Fibroblast of gingiva (primary cell): Measurements from ENCODE around the gene SOCS4.
A peak's percentile ranks its signal among the peaks of the same experiment; 100 is the strongest.

ENCODE experiments used
- DNase-seq: peaks from one replicate; pipeline ENCODE4 v3.0.0-alpha.2; 2011; ENCODE audit warnings: low read depth

The SOCS4 gene

DNA sequence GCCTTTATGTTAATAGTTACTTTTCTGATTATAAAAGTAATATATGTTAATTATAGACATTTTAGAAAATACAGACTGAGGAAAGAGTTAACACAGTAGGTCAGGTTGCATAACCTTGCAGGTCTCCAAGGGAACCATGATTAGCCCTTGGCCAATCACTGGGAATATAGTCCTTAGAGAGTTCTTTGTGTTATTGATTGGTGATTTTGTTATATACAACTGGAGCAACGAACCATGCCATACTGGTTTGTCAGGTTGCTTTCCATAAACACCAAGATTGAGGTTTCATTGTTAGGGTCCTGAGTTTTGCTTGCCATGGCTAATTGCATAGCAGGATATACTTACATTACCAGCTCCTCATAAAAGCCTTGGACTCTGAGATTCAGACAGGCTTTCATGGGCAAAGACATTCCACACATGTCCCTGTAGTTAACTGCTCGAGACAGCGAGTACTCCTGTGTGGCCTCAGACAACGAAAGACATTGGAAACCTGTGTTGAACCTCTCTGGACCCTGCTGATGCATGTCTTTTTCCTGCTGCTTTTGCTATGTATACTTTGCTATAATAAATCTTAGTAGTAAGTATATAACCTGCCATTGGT is 58.1 kb downstream of the SOCS4 start:
- DNase-seq, result no peak

DNA sequence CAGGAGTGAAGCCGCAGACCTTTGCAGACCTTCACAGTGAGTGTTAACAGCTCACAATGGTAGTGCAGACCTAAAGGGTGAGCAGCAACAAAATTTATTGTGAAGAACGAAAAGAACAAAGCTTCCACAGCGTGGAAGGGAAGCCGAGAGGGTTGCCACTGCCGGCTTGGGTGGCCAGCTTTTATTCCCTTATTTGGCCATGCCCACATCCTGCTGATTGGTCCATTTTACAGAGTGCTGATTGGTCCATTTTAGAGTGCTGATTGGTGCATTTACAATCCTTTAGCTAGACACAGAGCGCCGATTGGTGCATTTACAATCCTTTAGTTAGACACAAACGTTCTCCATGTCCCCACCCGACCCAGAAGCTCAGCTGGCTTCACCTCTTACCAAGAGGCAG is 59.9 kb downstream of the SOCS4 start:
- no peak for DNase-seq

DNA sequence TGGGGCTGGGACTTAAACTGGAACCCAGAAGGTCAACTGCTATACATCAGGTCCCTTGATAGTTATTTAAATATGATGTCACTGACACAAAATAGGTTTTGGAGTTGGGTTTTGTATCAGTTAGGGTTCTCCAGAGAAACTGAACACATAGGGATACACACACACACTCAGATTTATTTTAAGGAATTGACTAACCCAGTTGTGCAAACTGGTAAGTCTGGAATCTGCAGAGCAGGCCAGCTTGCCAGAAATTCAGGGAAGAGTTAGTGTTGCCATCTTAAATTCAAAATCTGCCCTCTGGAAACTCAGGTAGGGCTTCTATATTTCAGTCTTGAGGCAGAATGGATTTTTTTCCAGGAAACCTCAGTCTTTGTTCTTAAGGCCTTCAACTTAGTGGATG is 61.3 kb downstream of the SOCS4 start:
- DNase-seq, result peak; percentile 42

DNA sequence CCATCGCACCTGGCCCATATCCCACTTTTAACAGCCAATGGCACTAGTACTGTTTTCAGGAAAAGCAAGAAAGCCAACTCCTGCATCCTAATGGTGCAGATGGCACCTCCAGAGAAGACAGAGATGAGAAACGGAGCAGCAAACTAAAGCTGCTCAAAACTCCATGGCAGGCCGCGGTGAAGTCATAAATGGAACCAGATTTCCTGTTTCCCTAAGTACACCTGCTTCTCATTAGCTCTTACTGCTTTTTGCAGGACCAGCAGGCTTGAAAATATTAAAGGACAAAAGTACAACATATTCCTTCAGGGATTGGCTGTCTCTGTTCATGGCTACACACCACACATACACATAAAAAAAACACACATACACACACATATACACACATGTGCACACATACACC is 65.3 kb downstream of the SOCS4 start:
- DNase-seq, result peak; percentile 83

DNA sequence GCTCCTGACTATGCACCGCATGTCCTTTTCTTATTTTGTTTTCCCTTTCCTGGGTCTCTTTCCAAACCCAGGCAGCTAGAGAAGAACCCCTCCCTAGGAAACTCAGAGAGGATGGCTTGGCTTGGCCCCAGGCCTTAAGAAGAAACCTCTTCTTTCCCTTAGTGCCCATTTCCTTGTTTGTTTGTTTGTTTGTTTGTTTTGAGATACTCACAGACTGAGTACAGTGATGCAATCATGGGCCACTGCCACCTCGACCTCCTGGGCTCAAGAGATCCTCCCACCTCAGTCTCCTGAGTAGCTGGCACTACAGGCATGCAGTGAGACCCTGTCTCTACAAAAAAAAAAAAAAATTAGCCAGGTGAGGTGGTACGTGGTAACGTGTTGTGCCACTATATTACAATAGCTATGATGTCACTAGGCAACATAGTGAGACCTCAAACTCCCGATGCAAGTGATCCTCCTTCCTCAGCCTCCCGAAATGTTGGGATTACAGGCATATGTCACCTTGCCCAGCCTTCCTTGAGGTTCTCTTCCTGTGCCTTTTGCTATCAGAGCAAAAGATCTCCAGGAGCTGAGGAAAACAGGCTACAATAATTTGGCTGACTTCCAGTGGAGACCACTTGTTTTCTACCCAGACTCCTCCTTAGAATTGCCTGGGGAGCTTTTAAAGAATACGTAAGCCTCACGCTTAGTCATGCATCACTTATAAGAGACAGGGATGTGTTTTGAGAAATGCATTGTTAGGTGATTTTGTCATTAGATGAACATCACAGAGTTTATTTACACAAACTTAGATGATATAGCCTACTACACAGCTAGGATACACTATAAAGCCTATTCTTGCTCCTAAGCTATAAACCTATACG is 67.5 kb downstream of the SOCS4 start:
- DNase-seq, result no peak

DNA sequence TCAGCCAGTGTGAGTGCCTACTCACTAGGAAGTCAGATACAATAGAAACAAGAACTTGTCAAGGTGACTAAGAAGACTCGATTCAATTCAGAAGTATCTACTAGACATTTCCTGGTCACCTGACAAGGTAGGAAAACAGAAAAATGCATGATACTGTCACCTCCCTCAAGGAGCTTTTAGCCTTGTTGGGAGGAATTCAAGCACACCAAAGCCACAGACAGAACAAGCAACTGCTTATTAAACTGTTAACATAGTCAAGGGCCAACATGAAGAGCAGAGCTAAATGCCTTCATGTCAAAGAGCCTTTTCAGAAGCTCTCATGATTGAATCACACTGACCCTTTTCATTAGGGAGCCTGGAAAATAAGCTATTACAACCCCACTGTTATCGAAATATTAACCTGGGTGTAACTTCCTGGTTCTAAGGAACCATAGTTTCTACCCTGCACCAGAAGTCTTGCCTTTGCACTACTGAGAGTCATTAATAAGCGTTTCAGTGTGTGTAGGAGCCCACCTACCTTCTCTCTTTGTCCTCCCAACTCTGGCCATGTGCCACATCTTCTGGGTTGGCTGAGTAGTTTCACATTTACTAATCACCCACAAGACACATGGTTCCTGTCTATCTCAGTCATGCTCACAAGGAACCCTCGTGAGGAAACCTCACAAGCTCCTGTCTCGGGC is 71.0 kb downstream of the SOCS4 start:
- DNase-seq, result no peak

DNA sequence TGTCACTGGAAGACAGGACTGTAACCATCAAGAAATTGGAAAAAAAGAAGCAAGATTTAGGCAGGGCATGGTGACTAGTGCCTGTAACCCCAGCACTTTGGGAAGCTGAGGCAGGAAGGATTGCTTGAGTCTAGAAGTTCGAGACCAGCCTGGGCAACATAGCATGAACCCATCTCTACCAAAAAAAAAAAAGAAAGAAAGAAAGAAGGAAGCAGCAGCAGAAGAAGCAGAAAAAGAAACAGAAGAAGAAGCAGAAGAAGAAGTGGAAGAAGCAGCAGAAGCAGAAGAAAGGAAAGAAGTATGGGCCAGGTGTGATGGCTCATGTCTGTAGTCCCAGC is 71.5 kb downstream of the SOCS4 start:
- DNase-seq, result no peak
